ENCODE data around the gene BRWD1.
A peak's percentile ranks its signal among the peaks of the same experiment; 100 is the strongest.

- TF ChIP-seq, protein P1, sequence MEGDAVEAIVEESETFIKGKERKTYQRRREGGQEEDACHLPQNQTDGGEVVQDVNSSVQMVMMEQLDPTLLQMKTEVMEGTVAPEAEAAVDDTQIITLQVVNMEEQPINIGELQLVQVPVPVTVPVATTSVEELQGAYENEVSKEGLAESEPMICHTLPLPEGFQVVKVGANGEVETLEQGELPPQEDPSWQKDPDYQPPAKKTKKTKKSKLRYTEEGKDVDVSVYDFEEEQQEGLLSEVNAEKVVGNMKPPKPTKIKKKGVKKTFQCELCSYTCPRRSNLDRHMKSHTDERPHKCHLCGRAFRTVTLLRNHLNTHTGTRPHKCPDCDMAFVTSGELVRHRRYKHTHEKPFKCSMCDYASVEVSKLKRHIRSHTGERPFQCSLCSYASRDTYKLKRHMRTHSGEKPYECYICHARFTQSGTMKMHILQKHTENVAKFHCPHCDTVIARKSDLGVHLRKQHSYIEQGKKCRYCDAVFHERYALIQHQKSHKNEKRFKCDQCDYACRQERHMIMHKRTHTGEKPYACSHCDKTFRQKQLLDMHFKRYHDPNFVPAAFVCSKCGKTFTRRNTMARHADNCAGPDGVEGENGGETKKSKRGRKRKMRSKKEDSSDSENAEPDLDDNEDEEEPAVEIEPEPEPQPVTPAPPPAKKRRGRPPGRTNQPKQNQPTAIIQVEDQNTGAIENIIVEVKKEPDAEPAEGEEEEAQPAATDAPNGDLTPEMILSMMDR (IDR thresholded peaks at IDR 0.05) = peak in 1 of 5 experiments; percentile 8
- no peak for TF ChIP-seq POLR2A (IDR thresholded peaks at IDR 0.05)
- TF ChIP-seq EP300 (IDR thresholded peaks at IDR 0.05) = no peak
Measured at GRCh38 chr21:39182484-39183271, 130.8 kb downstream of the BRWD1 start.
